Thyroid gland (tissue), 4 donors: ENCODE measurements around the gene ANKRD6.

Experiments used
- CTCF ChIP-seq, 6 experiments: fragments of 200-600 bp in 3 of 6; fragments of 450-650 bp in 3 of 6; sonication (generic) in 3 of 6; IDR thresholded peaks; one replicate each; pipeline ENCODE4 v1.5.1; 2016 to 2019; ENCODE audit warnings: antibody characterized with exemption in 6 of 6, mild to moderate bottlenecking in 2 of 6, inconsistent platforms in 1 of 6, moderate library complexity in 1 of 6
- POLR2A ChIP-seq, 2 donors: fragments of 450-650 bp; IDR thresholded peaks; one replicate each; pipeline ENCODE4 v1.6.1; 2017; ENCODE audit warnings: antibody characterized with exemption in 2 of 2, mild to moderate bottlenecking in 2 of 2, moderate library complexity in 1 of 2

DNA sequence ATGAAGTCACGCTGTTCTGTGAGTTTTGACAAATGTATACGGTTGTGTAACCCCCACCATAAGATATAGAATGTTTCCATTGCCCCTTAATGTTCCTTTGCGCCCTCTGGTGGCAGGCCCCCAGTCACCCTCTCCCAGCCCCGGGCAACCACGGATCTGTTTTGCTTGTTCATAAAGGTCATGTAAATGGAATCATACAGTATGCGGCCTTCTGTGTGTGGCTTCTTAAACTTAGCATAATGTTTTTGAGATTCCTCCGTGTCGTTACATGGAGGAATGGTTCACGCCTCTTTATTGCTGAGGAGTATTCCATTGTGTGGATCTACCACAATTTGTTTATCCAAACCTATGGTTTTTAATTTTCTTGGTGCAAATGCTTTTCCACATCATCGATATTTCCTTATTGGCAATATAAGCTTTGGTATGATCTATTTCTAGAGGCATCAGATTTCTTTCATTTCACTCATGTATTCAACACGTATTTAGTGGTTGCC lies 177.2 kb downstream of the ANKRD6 start:
- TF ChIP-seq CTCF (IDR thresholded peaks at IDR 0.05), result peak; percentile 28 to 75 (median 62)
- no peak for TF ChIP-seq POLR2A (IDR thresholded peaks at IDR 0.05)
